RWPE2 (cell line): ENCODE data around the gene IGFL3.

Source experiments
- ATAC-seq: fragments of 200-7000 bp; cut with Tn5 transposase; 3 replicates; pipeline ENCODE4 v1.9.1; 2021; ENCODE audit warnings: low read depth
- DNase-seq: peaks from one replicate; pipeline ENCODE4 v3.0.0-alpha.2; 2020; ENCODE audit warnings: low spot score
- H3K27ac ChIP-seq: fragments of 450-650 bp; 2 replicates; pipeline ENCODE4 v1.5.1; 2017; ENCODE audit warnings: mild to moderate bottlenecking; ENCODE audit not compliant: poor library complexity, severe bottlenecking
- H3K27me3 ChIP-seq: fragments of 250-450 bp; sonication (Bioruptor Pico); 2 replicates; pipeline ENCODE4 v1.5.1; 2021; ENCODE audit warnings: mild to moderate bottlenecking, moderate library complexity; ENCODE audit not compliant: insufficient read depth, poor library complexity, severe bottlenecking
- H3K36me3 ChIP-seq: fragments of 250-450 bp; sonication (Bioruptor Pico); 2 replicates; pipeline ENCODE4 v1.5.1; 2020; ENCODE audit warnings: low read depth, mild to moderate bottlenecking, moderate library complexity
- H3K4me1 ChIP-seq: fragments of 250-450 bp; sonication (Bioruptor Pico); 2 replicates; pipeline ENCODE4 v1.5.1; 2021; ENCODE audit warnings: mild to moderate bottlenecking, moderate library complexity; ENCODE audit not compliant: insufficient read depth, poor library complexity, severe bottlenecking
- H3K4me3 ChIP-seq: fragments of 250-450 bp; sonication (Bioruptor Pico); 2 replicates; pipeline ENCODE4 v1.5.1; 2021; ENCODE audit warnings: mild to moderate bottlenecking, moderate library complexity; ENCODE audit not compliant: severe bottlenecking
- H3K9me3 ChIP-seq: fragments of 250-450 bp; sonication (Bioruptor Pico); 2 replicates; pipeline ENCODE4 v1.5.1; 2021; ENCODE audit warnings: mild to moderate bottlenecking, moderate library complexity; ENCODE audit not compliant: severe bottlenecking
- TF ChIP-seq, protein P1 (sequence below): fragments of 450-650 bp; IDR thresholded peaks from one replicate; pipeline ENCODE4 v1.5.1; 2017; ENCODE audit warnings: mild to moderate bottlenecking, moderate library complexity; ENCODE audit not compliant: poor library complexity, severe bottlenecking

The IGFL3 gene

GRCh38 chr19:46133777-46134241, 9.3 kb upstream of the IGFL3 start:
- Histone ChIP-seq H3K9me3 (no peaks in the 10 kb centered on the region), H3K4me1 (peaks cover 20% of the 10 kb centered on the region), H3K27ac (peak overlapping the region; percentile 85), H3K27me3 (no peaks in the 10 kb centered on the region), H3K36me3 (no peaks in the 10 kb centered on the region), H3K4me3 (no peak overlapping the region)
- DNase-seq (no peak), ATAC-seq (no peak)
- TF ChIP-seq, protein P1, sequence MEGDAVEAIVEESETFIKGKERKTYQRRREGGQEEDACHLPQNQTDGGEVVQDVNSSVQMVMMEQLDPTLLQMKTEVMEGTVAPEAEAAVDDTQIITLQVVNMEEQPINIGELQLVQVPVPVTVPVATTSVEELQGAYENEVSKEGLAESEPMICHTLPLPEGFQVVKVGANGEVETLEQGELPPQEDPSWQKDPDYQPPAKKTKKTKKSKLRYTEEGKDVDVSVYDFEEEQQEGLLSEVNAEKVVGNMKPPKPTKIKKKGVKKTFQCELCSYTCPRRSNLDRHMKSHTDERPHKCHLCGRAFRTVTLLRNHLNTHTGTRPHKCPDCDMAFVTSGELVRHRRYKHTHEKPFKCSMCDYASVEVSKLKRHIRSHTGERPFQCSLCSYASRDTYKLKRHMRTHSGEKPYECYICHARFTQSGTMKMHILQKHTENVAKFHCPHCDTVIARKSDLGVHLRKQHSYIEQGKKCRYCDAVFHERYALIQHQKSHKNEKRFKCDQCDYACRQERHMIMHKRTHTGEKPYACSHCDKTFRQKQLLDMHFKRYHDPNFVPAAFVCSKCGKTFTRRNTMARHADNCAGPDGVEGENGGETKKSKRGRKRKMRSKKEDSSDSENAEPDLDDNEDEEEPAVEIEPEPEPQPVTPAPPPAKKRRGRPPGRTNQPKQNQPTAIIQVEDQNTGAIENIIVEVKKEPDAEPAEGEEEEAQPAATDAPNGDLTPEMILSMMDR: no peak

GRCh38 chr19:46133101-46133627, 8.7 kb upstream of the IGFL3 start:
- Histone ChIP-seq H3K27me3 (no peaks in the 10 kb centered on the region), H3K9me3 (no peaks in the 10 kb centered on the region), H3K4me1 (peaks cover 20% of the 10 kb centered on the region), H3K36me3 (no peaks in the 10 kb centered on the region), H3K27ac (peak overlapping the region; percentile 85), H3K4me3 (no peak overlapping the region)
- peak; percentile 83 for DNase-seq
- peak; percentile 59 for ATAC-seq
- TF ChIP-seq, protein P1: no peak

DNA sequence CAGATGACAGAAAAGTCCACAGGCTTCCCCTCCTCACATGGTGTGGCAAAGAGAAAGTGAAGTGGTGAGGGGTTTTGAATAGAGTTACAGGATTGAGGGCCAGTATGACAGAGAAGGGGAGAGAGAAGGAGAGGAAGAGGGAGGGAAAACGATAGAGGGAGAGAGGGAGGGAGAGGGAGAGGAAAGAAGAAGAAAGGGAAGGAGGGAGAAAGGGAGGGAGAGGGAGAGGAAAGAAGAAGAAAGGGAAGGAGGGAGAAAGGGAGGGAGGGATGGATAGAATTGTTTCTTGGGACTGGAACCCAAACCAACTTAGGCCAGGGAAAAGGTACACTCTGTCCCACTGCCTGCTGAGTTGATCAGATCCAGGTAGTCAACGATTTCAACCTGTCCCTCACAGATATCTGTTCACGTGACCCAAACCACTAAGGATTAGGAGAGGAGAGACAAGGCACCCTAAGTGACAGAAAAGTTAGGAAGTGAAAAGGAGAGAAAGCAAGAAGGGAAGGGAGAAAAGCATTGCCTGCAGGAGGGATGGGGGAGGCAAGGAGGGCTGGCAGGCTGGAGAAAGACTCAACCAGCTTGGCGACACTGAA, 8.1 kb upstream of the IGFL3 start:
- Histone ChIP-seq H3K27ac (peak overlapping the region; percentile 85), H3K36me3 (no peaks in the 10 kb centered on the region), H3K9me3 (no peaks in the 10 kb centered on the region), H3K4me1 (peaks cover 20% of the 10 kb centered on the region), H3K4me3 (no peak overlapping the region), H3K27me3 (no peaks in the 10 kb centered on the region)
- ATAC-seq (no peak), DNase-seq (no peak)
- TF ChIP-seq, protein P1: no peak

GRCh38 chr19:46131485-46132143, 7.1 kb upstream of the IGFL3 start:
- Histone ChIP-seq H3K27me3 (no peaks in the 10 kb centered on the region), H3K4me3 (no peak overlapping the region), H3K9me3 (no peaks in the 10 kb centered on the region), H3K27ac (peak overlapping the region; percentile 85), H3K36me3 (no peaks in the 10 kb centered on the region), H3K4me1 (peaks cover 20% of the 10 kb centered on the region)
- DNase-seq (no peak), ATAC-seq (no peak)
- TF ChIP-seq, protein P1: no peak
